NCI-H748 (cell line): ENCODE results near the gene CMTM7.
"Not testable (repeated sequence)": the region's sequence is repeated elsewhere in the genome, so short reads cannot be mapped to it uniquely, and the experiment has no call there.

Experiments used
- DNase-seq: peaks from one replicate; lab custom pipeline; 2025; ENCODE audit not compliant: unreplicated experiment; lab: John Stamatoyannopoulos, UW

Gene CMTM7

DNA sequence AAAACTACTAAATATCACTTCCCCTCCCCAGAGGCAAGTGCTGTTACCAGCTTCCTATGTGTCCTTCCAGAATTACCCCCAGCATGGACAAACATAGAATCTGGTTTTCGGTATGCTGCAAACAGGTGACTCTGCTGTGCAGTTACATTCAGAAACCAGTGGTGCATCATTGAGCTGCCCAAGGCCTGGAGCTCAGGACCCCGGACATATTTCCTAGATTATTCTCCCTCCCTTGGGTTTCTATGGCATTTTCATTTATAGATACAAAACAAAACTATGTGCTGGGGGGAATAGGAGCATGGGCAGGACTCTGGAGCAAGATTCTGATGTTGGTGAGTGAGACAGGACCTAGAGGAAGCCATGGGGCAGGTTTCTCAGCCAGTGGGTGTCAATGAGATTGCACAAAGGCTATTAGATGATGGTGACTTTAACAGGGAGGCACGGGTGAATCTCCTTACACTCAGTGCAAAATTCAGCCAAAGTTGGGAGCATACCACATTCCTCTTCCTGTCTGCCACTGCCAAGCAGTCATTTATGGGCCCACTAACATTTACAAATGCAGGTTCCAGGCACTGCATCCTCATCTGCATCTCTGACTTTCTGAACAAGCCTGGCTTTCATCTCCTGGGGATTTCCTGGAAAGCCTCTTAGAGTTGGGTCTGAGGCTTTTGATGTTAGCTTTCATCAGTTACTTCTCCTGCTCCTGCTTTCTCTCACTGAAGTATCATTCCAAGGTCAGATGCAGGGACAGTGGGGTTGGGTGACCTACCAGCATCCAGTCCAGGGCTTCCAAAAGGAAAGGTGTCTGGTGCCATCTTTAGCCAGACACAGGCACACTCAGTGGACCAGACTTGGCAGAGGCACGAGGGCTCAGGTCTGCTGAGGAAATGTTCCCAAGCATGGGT is 44.5 kb downstream of the CMTM7 start:
- DNase-seq, result no peak

DNA sequence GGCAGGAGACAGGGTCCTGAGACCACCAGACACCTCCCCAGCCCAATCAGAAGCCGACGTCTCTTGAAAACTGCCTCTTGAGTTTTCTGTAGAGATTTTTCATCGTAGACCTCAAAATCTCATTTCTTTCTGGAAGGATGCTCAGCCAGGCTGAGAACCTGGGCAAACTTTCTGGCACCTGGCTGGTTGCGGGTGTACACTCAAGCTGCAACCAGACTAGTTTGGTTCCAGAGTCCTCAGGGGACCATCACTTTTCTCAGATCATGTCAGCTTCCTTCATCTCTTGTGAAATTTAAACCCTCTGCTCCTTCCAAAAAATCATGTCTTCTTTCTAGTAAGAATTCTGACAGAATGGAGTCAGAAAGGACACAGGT is 45.1 kb downstream of the CMTM7 start:
- DNase-seq, result no peak

DNA sequence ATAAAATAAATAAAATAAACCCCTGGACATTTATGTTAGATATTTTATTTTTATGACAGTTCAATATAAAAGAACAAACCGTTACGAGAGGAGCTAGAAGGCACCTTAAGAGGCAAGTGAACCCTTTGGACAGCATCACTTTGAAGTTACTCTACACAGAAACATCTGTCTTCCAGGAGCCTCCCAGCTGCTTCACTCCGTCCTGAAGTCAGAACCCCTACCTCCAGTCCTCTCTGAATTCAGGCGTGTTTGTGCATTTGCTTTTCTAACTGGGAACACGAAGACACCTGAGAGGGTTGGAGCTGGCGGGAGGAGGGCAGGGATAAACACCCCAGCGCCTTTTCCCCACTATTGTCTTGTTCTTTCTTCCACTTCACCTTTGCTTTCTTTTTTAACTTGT is 46.2 kb downstream of the CMTM7 start:
- DNase-seq, result no peak

DNA sequence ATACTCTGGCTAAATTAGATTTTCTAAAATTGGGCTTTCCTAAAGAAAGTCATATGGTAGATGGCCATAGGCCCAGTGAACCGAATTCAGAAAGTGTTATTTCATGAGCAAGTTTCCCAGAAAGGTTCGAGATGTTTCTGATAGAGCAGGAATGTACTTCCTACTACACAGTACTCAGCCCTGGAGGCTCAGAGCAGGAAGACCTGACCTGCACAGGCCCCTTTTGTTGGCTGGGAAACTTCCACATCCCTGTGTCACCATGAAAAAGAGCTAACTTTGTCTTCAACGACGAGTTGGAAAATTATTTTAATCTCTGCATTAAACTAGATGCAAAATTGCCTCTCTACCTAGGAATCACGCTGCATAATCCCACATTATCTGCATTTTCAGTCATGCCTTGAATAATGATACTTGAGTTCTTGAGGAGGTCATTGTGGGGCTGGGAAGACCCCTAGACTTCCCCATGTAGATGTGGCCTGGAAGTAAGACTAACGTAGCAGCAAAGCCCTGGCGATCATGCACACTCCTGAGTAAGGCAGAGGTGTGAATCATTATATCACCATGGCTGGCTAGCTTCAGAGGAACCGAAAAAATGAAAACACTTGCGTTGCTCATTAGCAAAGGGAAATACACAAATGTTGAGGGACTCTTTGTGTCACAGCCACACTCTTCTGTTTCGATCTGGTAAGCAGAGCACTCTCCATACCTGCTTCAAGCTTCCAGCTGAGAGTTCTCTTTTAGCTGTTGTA is 47.1 kb downstream of the CMTM7 start:
- no peak for DNase-seq

DNA sequence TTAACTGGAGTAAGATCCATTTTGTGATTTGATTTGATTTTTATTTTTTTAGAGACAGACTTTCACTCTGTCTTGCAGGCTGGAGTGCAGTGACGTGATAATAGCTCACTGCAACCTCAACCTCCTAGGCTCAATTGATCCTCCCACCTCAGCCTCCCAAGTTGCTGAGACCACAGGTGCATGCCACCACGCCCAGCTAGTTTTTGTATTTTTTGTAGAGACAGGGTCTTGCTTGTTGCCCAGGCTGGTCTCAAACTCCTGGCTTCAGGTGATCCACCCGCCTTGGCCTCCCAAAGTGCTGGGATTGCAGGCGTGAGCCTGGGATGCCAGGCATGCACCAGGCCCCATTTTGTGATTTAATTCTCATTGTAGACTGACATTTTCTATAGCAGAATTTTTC is 47.8 kb downstream of the CMTM7 start:
- DNase-seq, result not testable (repeated sequence)

DNA sequence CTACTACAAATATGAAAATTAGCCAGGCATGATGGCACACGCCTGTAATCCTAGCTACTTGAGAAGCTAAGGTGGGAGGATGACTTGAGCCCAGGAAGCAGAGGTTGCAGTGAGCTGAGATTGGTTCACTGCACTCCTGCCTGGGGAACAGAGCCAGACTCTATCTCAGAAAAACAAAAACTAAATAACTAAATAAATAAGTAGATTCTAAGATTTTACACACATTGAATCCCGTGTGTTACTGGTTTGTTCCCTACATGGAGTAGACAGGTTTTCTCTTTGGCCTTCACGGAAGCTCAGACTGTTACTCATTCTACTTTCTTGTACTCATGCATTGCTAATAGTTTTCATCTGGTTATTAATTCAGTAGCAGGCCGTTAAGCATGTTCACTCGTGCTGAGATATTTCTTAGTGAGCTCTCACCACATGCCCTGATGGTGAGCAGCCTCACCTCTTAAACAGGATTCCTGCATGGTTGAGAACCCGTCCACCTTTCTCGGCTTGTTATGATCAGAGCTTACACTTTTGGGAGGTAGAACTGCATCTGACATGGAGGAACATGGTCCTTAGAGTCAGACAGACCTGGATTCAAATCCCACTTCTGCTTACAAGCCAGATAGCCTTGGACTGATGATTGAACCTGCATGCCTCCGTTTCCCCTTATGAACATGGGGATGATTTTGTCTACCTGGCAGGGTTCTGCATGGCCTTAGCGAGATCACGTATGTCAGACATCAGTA is 49.1 kb downstream of the CMTM7 start:
- DNase-seq, result no peak

DNA sequence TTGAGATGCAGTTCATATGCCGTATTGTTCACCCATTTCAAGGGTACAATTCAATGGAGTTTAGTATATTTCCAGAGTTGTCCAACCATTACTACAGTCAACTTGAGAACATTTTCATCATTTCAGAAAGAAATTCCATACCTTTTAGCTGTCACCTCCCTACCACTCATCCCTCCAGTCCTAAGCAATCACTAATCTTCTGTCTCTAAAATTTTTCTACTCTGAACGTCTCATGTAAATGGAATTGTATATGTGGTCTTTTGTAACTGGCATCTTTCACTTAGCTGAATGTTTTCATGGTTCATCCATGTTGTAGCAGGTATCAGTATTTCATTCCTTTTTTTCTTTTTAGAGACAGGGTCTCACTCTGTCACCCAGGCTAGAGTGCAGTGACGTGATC is 51.1 kb downstream of the CMTM7 start:
- no peak for DNase-seq

DNA sequence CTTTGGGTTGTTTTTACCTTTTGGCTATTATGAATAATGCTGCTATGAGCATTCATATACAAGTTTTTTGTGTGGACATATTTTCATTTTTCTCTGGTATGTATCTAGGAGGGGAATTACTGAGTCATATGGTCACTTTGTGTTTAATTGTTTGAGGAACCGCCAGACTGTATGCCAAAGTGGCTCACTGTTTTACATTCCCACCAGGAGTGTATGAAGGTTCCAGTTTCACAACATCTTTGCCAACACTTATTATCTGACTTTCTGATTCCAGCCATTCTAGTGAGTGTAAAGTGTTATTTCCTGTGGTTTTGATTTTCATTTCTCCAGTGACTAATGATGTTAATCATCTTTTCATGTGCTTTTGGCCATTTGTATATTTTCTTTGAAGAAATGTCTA is 51.8 kb downstream of the CMTM7 start:
- no peak for DNase-seq

DNA sequence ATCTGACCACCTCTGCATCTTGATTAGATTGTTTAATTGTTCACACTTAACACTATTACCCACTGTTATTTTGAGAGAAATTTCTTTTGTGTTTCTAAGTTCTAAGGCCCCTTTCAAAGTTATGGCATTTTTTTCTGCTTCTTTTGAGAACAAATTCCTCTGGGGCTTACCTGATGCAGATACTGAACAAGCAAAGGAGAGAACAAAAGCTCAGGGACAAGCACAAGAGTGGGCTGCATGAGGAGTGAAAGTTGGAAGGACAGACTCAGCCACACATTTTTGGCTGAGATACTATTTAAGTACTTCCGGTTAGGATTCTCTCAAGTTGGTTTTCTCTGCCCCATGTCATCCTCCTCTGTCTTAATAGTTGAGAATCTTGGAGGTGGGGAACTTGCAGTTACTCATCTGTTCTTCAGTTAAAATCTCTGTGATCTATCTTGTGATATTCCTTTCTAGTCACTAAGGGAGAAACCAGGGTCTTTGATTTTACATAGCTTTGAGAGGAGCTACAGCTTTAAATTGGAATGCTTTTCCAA is 56.3 kb downstream of the CMTM7 start:
- DNase-seq, result no peak

DNA sequence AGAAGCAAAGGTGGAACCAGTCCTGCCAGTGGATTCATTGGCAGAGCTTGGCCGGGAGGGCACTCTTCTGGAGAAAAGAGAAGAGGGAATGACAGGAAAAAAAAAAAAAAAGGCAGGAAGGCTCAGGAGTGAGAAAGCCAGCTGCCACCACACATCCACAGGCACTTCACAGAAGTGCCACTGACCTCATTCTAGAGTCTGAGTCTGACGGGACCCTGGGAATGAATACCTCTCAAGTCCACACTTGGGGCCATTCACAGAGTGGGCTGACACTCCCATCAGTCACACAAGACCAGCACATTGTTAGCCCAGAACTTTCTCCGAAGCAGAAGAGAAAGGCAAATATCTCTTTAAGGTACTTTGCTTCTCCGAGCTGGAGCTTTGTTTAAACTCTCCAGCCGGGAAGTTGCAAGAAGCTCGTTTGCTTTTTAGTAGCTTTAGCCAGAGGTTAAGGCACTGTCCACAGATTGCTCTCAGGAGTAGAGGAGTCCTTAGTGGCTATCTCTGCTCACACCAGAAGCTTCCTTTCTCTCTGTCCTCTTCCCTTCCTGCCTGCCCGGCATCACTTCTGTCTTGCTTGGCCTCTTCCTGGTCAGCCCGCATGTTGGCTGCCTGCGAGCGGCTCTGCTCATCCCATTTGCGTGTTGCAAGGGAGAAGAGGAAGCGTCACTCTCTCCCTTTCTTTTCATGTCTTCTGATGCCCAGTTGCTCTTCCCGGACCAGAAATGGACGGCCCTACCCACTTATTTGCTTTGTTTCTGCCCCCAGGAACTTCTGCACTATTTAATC is 57.2 kb downstream of the CMTM7 start:
- DNase-seq, result no peak

DNA sequence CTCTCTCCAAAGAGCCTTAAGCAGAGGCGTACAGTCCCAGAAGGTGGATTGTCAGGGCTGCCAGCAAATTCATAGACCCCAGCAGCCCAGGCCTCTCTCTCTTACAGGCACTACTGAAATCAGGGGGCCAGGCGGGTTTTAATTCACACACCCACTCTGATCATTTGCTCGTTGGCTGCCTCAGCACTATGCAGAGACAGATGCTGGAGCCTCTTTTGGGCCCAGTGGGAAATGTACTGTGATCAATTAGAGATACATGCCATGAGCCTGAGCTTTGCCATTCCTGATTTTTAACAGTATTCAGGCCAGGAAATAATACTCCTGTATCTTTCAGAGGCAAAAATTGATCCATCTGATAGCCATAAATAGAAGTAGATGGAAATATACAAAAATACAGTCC is 58.0 kb downstream of the CMTM7 start:
- no peak for DNase-seq

DNA sequence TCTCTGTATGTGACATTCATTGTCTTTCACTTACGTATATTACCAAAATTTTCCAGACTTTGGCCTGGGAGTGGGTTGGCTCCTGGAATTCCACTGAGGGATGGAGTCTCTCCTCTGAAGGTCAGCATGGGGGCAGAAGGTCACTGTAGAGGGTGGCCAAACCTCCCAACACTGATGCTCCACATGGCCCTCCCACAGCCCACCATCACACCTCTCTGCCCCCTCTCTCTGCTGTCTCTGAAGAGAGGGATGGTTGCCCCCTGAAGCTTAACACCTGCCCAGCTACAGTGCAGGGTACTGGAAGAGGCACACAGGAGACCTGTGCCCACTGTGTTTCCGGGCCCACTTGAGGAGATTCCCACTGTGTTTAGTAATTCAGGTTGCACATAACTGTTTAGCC is 58.8 kb downstream of the CMTM7 start:
- peak; percentile 36 for DNase-seq

DNA sequence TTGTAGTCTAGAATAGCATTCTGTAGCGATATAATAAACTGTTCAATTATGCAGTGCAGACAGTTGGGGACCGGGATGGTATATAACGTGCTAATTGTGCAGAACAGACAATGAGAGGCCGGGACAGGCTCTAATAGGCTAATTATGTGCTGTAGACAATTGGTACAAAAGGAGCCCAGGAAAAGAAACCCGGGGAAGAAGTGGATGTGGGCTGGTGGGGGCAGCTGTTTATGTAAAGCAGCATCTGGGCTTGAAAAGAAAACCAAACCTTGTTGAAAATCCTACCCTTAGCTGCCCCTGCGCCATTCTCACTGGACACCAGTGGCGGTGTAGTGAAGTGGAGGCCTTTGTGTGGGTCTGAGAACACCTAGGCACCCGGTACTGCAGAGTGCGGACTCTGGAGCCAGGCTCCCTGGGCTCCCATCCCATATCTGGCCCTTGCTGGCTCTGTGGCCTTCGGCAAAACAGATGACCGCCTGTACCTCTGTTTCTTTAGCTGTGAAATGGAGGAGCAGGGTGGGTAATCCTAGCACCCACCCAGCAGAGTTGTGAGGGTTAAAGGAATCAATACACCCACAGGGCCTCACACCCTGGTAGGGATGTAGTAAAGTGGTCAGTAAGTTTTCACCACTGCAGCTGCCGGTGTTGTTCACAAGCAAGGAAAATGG is 59.5 kb downstream of the CMTM7 start:
- peak; percentile 80 for DNase-seq

DNA sequence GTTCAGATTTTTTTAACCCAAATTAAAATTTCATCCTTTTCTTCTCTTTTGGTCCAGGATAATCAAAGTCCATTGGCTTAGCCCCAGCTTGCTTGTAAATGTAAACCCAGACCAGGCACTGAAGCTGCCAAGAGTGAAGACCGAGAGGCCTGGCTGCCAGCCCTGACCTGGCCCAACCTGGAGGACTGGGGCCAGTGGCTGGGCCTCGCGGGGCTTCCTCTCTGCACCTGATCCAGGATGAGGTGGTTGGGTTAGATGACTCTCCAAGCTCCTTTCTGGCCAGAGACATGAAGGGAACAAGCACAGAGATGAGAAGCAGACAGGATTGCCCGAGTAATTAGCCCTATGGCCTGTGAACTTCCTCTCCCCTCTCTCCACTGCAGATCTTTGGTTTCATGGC is 60.4 kb downstream of the CMTM7 start:
- no peak for DNase-seq

DNA sequence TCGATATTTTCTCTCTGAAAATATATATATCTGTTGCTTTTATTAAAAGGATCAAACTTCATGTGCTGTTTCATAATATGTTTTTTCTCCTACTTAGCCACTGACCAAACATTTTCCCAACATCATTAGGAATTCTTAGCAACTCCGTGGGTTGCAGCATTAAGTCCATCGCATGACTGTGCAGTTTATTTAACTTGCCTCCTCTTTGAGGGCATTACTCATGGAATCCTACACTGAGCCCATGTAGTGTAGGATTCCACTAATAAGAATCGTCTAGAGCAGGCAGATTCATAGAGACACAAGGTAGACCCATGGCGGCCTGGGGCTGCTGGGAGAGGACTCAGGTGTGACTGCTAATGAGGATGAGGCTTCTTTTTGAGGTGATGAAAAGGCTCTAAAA is 61.7 kb downstream of the CMTM7 start:
- DNase-seq, result no peak

DNA sequence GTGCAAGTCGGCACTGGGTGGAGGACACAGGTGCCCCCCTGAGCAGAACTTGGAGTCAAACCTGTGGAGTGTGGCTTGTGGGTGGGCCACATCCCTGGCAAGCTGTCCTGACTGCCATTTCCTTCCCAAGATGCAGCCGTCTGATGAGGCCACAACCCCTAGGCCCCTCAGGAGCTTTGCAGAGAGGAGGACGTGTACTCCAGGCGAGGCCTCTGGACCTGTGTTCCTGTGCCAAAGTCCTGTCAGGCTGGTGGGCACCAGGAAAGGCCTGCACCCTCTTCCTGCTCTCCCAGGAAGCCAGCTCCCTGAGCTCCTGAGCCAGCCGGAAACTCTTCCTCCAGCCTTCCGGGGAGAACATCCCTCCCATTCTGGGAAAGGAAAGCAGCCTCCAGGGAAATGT is 62.5 kb downstream of the CMTM7 start:
- DNase-seq, result no peak

DNA sequence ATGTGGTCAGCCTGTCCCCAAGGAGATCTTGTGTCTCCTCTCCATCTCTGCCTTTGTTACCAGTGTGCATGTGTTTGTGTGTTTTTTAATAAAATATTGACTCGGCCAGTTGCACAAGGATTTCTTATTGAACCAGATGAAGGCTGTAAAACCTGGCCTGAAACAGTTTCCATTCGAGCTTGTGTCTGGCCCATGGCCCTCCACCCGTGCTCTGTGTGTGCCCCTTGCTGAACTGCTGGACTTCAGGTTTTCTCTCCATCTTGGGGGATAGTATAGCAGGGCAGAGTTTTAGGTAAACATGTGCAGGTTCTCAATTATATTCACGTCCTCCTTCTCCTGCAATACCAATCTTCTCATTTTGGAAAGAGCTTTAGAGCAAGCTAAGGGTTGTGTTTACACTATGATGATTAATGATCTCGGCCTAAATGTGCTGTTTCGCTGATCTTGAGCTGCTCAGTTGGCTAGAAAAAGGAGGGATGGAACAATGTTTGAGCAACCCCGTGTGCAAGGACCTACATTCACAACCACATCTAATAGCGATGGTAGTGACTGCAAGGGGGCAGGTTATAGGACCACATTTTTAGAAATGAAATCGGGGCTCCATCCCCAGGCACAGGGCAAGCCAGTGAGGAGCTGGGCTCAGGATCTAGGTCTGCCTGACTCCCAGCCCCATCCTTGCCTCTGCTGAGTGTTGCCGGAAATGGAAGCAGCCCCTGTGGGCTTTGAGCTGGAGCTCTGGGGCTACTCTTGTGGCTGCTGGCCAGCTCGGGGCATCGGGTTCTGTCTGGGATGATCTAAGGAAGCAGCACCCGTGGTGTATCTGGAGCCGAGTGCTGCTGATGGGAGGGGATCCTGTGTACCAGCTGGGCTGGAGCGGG is 63.3 kb downstream of the CMTM7 start:
- no peak for DNase-seq

DNA sequence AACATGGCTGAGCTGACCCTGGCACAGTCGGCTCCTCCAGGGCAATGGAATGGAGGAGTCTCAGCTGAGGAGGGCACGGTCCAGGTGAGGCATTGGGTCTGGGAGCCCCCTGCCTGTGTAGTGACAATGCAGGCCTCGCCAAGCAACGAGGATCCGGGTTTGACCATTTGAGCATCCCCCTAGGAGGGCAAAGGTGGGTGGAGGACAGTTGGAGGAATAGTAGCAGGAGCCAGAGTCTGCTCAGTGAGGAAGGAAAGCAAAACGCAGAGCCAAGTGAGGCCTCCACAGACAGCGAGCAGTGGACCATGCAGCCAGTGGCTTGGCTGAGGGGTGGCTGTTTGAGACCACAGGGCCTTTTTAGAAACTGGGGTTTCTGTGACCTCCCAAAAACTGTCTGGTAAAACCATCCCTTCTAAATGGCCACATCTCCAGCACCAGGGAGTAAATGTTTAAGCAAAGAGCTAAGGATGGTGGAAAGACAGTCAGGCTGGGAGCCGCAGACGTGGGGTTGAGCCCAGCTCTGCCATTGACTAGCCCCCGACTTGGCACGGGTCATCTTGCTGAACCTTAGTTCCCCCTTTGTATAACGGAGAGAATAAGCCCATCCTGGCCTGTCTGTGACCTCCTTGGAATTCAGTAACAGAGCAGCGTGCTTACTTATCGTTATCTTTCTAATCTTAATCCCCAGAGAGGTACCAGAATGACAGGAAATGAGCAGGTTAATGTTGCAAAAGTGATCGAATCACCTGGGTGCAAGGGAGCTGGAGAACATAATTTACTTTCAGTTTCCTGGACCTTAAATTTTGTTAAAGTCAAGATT is 64.2 kb downstream of the CMTM7 start:
- no peak for DNase-seq
